ENCODE measurements around the gene SEMA3F.

Gene SEMA3F

DNA sequence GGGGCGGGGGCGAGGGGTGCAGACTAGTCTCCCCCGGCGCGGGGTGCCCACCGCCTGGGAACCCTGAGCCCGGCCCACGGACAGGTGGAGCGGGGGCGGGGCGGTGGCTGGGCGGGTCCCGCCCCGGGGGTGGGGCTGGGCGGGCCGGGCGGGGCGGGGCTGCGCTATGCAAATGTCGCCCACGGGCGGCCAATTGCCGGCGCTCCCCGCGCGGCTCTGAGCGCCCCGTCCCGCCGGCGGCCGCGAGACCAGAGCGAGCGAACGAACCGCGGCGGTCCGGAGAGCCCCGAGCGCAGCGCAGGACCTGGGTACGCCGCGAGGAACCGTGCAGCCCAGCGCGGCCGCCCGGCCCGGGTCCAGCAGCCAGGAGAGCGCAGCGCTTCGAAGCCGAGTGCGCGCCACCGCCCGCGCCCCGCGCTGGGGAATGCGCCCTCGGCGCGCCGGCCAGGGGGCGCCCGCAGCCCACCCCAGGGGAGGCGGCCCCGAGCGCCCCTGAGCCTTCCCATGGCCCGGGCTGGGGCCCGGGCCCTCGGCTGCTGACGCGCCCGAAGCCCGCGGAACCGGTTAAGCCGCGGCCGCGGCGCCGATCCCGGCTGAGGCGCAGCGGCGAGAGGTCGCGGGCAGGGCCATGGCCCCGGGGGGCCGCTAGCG lies at the start of gene SEMA3F:
Gene SEMA3F, plus strand, starts transcription at position 485 of the 651 bp plus-strand sequence. CDS start 4,299 bp downstream, outside the sequence.
- peak; percentile 72 for DNase-seq (ENCODE audit: low spot score)

DNA sequence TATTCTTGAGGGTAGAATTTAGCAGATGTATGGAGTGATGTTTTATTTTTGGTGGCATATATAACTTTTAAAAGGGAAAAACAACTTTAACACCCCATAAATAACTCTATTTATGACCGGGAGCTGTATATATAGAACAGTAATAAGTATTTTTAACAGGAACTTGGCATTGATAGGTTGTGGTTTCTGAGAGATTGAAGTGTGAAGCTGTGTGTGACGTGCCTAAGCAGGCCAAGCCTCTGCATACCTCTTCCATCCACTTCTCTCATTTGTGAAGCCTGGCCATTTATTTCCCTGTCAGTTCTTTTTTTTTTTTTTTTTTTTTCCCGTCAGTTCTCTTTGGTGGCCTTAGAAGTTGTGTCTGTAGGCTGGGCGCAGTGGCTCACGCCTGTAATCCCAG lies 43.4 kb upstream of the SEMA3F start:
- no peak for DNase-seq (ENCODE audit: low spot score)

DNA sequence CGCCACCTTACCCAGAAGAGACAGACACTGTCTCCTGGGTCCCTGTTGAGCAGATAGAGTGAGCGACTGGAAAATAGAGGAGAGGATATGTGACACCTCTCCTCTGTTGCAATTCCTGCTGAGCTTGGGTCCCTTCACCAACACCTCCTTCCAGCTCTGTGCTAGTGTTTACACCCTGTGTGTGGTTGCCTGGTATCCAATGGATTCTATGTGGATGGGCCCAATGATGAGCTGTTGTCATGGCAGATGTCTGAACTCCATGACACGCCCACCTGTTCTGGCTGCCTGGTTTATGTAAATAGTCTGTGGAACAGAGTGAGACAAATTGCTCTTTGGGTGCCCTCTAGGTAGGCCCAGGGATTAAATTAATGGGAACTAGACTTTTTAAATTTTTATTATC lies 42.7 kb upstream of the SEMA3F start:
- DNase-seq (ENCODE audit: low spot score), result no peak

DNA sequence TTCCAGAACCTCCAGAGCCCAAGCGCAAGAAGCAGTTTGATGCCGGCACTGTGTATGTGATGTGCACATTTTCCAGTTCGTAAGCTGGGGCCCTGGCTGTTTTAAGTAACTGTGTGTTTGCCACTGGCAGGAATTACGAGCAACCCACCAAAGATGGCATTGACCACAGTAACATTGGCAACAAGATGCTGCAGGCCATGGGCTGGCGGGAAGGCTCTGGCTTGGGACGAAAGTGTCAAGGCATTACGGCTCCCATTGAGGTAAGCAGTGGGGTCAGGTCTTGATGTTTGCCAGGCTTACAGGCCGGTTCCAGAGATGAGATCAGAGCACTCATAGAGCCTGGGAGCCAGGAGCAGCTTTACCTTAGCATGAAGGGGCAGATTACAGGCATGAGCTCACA lies 38.0 kb upstream of the SEMA3F start:
- no peak for DNase-seq (ENCODE audit: low spot score)

DNA sequence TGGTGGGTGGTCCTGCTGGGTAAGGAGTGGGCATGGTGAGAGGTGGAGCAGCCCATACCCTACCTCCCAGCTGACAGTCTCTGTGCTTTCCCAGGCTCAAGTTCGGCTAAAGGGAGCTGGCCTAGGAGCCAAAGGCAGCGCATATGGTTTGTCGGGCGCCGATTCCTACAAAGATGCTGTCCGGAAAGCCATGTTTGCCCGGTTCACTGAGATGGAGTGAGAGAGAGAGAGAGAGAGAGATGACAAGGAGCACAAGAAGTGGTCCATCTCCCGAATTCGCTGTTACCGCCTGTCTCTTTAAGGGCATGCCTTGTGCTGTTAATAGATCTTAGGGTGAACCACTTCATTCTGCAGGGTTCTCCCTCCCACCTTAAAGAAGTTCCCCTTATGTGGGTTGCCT lies 36.9 kb upstream of the SEMA3F start:
- DNase-seq (ENCODE audit: low spot score), result no peak

DNA sequence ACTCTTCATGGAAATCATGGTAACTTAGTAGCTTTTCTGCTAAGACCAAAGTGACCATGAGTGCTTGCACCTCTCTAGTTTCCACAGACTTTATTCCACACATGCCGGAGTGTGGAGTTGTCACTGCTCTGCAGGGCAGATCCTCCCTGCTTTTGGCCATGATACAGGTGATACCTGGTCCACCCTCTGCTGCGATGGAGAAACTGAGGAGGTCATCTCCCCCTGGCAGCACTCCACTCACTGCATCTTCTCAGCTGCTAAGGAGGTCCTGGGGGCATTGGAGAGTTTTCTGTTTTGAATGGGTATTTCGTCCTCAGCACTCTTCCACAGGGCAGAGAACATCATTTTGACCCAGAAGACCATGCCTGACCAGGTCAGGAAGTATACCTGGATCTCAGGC lies 35.3 kb upstream of the SEMA3F start:
- no peak for DNase-seq (ENCODE audit: low spot score)

DNA sequence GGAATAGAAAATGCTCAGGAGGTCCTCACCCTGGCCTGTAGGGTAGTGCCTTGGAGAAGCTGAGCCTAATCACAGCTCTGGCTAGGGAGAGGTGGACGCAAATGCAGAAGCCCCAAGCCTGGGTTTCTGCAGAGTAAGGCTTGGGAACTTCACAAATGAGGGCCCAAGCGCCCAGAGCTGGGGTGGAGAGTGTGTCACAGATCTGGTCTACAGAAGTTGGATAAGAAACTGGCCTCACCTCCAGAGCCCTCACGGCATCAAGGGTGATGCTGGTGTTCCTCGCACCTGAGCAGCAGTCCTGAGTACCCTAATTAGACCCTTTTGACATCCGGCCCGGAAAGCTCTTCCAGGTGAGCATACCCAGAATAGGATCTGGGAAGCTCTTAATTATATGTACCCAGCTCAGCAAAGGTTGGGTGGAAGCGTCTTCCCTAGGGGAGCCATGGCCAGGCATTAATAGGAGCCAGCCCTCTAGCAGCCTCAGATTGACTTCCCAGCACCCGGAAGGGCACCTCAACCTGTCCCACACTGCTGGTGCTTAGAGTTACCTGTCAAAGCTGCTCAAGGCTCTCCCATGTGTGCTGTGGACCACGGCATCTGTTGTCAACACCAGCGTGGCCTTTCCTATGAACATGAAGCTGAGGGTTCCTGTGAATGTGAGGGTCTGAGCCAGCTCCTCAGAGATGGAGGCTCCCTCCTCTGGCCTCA lies 34.6 kb upstream of the SEMA3F start:
- DNase-seq (ENCODE audit: low spot score), result no peak

DNA sequence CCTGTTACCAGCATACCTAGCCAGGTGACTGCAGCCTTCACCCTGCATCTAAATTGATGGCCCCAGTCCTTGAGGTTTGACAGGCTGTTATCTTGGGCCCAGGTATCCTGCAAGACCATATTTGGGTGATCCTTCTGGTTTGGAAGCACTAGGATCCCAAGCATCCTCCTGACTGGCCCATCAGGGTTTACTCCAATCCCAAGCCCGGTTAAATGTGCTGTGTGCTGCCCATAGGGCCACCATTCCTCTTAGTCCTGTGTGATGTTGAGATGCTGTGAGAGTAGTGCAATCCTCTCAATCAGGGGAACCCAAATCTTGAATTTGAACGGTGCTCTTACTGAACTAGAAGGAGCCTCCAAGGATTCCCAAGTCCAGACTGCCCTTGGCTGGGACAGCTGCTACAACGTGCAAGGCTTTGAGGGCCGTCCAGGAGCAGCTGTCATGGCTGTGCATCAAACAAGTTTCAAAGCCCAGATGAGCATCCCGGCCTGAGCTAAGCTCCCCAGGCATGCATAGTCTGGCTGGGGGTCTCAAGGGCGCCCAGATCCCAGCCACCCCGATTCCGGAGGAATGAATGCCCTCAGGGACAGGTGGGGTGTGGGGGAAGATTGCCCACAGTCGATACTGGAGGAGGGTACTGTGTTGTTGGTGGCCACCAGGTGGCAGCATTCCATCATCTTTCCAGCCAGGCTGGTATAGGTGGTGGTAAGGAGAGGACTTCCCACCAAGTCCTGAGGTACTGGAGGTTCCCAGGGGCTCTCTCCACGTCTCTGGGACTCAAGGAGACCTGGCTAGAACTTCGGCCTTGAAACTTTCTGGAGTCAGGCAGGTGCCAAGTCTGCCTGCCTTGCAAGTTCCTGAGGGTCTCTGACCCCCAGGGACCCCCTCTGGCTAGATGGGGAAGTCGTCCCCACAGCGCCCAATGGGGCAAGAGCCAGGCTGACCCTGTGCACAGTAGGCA lies 33.8 kb upstream of the SEMA3F start:
- DNase-seq (ENCODE audit: low spot score), result peak; percentile 69

DNA sequence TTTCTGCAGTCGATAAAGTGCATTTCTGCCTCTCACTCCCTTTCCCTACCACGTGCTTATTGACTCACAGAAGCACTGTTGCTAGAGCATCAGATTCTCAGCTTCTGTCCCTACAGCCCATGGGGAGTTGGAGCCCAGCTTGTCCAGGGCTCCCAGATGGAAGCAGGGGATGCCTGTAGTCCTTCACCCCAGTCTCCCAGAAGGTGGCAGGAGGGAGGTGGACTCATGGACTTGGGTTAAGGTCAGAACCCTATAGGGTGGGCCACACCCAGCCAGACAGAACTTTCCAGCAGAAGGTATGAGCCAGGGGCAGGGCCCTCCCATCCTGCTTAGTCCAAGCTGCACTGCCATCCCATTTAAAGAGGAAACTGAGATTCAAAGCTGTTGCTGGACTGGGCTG lies 33.1 kb upstream of the SEMA3F start:
- no peak for DNase-seq (ENCODE audit: low spot score)

DNA sequence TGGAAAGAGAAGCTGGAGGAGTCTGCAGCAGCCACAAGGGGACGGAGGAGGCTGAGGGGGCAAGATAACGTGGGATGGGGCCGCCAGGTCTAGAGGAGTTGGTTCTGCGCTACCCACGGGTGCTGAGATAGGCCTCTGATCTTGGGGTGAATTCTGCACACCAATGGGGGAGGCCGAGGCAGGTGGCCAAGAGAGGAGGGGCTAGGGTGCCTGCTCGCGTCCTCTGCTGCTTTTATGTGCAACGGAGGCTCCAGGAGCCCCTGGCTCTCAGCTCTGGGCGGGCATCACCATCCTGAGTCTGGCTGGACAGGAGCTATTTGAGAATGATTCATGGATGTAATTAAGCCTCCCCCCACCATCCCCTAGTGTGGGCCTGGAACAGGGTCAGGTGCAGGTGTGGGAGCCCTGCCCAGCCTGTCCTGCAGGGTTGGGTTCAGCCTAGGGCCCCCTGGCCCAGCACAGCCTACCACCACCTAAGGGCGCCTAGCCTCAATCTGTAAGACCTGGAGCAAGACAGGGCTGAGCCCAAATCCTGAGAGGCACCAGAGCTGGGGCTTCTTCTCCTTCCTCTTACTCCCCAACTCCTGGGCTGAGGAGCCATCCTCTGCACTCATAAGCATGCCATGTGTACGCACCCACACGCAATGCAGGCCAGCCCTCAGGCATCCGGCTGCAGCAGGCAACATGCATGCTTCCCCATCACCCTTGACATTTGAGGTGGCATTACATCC lies 32.3 kb upstream of the SEMA3F start:
- no peak for DNase-seq (ENCODE audit: low spot score)

DNA sequence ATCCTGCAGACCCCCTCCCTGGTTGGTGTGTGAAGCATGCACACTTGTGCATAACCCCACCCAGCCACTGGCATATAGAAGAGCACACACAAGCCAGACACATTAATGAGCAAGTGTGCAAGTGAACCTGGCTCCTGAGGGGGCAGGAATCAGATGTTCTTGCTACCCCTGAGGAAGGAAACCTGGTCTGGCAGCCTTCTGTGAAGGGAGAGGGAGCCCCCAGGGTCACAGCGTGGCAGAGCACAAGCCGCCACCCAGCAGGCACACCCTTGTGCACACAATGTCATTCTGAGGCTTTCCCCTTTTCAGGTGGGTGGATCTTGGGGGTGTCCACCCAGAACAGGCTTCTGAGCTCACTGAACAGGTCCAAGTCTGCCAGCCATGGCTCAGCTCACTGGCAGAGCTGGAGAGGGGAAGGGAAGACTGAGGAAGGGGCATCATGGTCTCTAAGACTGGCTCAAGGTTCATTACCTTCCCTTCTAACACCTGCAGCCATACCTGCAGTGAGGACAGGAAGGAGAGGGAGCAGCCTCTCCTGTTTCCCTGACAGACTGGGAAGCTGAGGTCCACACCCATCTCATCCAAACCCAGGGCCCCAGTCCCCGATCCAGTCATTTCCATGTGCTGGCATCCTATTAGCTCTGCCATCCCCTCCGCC lies 31.6 kb upstream of the SEMA3F start:
- no peak for DNase-seq (ENCODE audit: low spot score)

DNA sequence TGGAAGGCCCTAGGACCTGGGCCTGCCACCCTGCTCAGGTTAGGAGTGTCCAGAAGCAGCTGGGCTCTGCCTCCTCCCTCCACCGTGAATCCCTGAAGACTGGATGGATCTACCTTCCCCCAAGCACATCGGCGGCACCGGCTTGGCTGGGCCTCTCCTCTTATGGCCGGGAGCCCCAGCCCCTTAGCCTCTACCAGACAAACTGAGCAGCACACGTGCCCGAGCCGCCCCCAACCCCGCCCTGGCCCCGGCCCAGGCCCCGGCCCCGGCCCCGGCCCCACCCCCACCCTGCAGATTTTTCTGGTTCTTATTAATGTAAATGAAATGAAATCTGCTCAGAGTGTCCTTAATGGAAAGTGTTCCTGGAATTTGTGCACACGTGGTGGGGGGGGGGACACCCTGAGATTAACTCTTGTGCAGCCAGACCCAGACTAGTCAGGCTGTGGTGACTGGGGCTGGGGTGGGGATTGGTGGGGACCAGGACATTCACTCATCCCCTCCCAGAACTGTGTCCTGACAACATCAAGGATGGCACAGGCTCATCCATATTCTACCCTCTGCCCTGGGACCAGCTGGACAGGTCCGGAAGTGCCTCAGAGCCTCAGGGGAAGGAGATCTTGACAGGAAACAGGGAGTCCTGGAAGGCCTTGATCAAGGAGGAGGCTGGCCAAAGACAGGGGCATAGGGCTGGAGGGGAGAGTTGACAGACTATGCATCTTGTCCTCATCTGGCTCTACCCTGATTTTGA lies 30.9 kb upstream of the SEMA3F start:
- DNase-seq (ENCODE audit: low spot score), result no peak

DNA sequence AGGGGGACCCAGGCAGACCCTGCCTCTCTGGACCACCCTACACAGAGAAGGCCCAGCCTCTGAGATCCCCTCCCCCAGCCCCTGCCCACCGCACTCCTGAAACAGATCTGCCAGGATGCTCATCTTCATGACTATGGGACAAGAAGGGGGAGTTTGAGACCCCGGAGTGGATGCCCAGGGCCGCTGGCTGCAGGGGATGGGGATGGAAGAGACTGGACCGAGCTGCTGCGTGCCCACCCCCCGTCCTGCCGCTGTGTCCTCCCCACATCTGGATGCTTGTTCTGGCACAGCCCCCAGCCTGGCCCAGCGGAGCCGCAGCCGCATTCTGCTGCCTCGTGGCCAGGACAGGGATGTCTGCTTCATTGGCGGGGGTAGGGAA lies 30.3 kb upstream of the SEMA3F start:
- no peak for DNase-seq (ENCODE audit: low spot score)

DNA sequence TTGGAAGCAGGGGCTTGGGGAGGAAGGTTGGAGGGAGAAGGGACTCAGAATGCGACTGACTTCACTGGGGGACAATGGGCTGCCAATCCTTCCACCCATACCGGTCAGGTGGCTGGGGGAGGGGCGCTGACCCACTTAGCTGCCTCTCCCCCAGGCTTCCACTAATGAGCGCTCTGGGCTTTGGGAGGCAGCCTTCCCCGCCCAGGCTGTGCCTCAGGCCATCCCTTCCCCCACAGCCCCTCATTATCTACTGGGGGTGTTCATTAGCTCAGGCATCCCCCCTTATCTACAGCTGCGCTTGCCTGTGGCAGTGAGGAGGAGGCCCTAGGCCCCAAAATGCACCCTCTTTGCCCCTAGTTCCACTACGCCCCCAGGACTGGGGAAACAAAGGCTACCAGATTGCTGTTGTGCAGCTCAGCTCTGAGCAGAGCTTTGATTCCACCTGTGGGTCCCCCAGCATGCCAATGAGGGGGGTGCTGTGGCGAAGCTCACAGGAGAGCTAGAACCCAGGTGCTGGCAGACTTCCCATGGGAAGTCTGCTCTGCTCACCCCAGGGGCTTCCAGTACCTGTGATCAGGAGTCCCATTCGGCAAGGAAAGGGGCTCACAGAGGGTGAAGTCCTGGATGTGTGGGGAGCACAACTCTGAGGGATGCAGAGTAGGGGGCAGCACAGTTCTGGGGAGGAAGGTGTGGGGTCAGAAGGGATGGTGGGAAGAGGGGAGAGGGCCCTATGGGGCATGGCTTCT lies 29.4 kb upstream of the SEMA3F start:
- DNase-seq (ENCODE audit: low spot score), result no peak

DNA sequence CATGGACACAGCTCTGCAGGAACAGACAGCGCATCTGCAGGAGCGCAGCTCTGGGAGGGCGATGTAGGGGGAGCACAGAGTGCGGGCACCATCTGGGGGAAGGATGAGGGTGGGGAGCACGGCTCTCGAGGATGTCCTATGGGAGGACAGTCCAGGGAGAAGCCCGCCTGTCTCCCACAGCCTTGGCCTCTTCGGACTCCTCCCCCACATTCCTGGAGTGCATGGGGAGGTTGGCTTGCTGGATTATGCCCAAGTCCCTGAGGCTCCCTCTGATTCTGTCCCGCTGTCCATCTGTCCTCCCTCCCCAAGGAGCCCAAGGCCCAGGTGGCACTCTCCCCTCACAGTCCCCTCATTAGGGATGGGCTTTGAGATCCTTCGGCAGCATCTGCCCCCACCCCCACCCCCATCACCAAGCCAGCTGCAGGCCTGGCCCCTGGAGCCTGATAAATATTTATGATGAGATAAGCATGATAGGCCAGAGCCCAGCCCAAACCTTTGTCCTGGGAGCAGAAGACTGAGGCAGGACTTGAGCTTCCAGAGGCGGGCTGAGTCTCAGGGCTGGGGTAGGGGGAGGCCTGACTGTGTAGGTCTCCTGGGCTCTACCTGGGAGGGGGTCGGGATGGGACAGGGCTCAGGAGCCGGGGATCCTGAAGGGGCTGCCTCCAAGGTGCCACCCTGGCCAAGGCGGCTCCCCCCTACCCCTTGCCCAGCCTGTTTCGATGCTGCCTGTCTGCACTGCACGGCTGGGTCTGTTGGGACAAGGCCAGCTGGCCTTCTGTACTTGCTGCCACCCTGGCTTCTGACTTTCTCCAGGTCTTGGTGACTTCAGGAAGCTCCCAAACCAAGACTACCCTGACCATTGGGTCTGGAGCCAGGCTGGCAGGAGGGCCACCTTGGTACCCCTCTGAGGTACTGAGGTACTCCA lies 28.6 kb upstream of the SEMA3F start:
- DNase-seq (ENCODE audit: low spot score), result no peak

DNA sequence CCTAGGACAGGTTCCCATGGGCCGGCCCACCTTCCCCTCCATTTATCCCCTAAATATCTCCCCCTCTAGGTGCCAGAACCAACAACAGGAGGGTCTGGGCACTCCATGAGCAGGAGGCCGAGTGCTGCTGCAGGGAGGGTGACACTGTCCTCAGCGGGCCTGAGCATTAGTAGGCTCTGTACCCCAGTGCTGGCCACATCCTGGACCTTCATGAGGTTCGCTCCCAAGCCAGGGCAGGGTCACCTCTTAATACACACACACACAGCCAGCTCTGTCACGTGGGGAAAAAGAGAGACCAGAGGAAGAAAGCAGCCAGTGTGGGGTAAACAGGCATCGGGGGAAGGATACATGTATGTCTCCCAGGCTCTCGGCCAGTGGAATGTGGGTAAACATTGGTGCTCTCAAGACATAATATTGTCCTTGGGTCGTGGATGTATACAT lies 27.9 kb upstream of the SEMA3F start:
- DNase-seq (ENCODE audit: low spot score), result no peak

DNA sequence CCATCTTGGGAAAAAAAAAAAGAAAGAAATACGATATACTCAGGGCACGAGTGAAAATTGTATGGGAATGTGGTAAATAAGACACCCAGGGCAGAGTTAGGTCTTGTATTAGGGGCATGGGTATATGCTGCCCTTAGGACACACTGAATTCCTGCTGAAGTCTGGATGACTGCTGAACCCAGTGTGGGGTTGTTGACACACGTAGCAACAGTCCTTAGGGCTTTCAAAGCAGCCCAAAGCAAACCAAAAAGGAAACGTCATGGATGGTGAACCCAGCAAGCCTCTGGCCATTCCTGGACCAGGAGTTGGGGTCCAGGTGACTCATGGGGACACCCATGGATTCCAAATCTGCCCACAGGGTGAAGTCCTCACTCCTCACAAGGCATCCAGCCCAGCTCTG lies 27.1 kb upstream of the SEMA3F start:
- no peak for DNase-seq (ENCODE audit: low spot score)

DNA sequence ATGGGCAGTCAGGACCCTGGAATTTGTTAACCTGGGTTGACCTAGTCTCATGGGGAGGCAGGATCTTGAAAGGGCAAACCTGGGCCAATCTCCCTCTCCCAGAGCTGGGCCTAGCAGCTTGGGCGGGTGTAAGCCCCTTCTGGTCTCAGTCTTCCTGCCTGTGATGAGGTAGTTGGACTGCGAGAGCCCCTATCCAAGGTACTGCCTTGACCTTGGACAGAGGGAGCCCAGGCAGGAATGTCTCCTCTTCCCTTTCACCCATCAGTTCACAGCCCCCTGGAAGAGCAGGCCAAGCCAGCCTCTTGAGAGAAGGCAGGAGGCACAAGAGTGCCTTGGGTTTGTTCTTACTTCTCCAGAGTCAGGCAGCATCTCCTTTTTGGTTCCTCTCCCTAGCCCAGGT lies 24.7 kb upstream of the SEMA3F start:
- no peak for DNase-seq (ENCODE audit: low spot score)
